Pancreas (tissue), 10 donors: ENCODE measurements around the gene PCDHA1. TPM values are rescaled to one million over a fixed set of nuclear protein-coding genes. Genes with fewer than 3 reads are reported as not detected.

Source experiments
- ATAC-seq, 4 donors: fragments of 200-7000 bp; cut with Tn5 transposase; one replicate each; pipeline versions ENCODE4 v1.8.0 to v1.9.1; 2020; ENCODE audit warnings: mild to moderate bottlenecking in 4 of 4, moderate library complexity in 4 of 4
- DNase-seq, 6 donors: peaks; one replicate each; pipeline ENCODE4 v3.0.0-alpha.2; 2020
- FAIRE-seq: peaks from 2 replicates; lab custom pipeline; 2012; peaks lifted over from hg19 to GRCh38; lab: Jason Lieb, UNC
- H3K27ac ChIP-seq, 4 donors: fragments of 200-600 bp; sonication (generic); 1 replicate in 3 of 4; 2 replicates in 1 of 4; pipeline versions ENCODE4 v1.5.0 to v1.8.0; 2020
- H3K27me3 ChIP-seq, 4 donors: fragments of 200-600 bp; one replicate each; pipeline ENCODE4 v1.8.0; 2021
- H3K36me3 ChIP-seq, 3 donors: fragments of 200-600 bp; sonication (generic) in 1 of 3; one replicate each; pipeline versions ENCODE4 v1.5.0 to v1.8.0; 2020 to 2021
- H3K4me1 ChIP-seq, 3 donors: fragments of 200-600 bp; one replicate each; pipeline ENCODE4 v1.8.0; 2021
- H3K4me3 ChIP-seq, 4 donors: fragments of 200-600 bp; sonication (generic) in 2 of 4; one replicate each; pipeline versions ENCODE4 v1.5.0 to v1.8.0; 2020 to 2021
- H3K9me3 ChIP-seq, 4 donors: fragments of 200-600 bp; one replicate each; pipeline ENCODE4 v1.8.0; 2021
- CTCF ChIP-seq, 4 donors: fragments of 200-600 bp; sonication (generic) in 3 of 4; IDR thresholded peaks; one replicate each; pipeline versions ENCODE4 v1.5.0 to v1.8.0; 2021; ENCODE audit warnings: antibody characterized with exemption in 4 of 4
- WGBS, 2 donors: extraction: QIAGEN DNeasy Blood & Tissue Kit; methylation state at CpG; one replicate each; pipeline ENCODE4 v1.1.7; 2013; 5-methylcytosine and 5-hydroxymethylcytosine counted together
- intact Hi-C, 3 donors: fragments of 100-400 bp; cut with DNase I; formaldehyde crosslinking; loops; one replicate each; pipeline versions ENCODE4 v1.11.1 to v1.14.2; 2022
- polyA plus RNA-seq, 2 donors: library from polyadenylated mRNA; stranded (reverse); fragments of 200-250 nt; gene quantifications; one replicate each; pipeline ENCODE4 v1.2.3, GENCODE V29; 2013
- total RNA-seq, 6 donors: library from RNA; stranded (reverse); fragmentation: NEBNext Ultra II Directional in 4 of 6; extraction: Animal tissue kit (Norgen Biotek cat#: 25700) in 4 of 6; gene quantifications; one replicate each; pipeline versions ENCODE4 v1.2.1 to v1.2.4, GENCODE V29; 2021 to 2023
- donor health status: healthy with polysubstance abuse.
- donor health status: DM: no; HTN: no; CAD: no; lungs with moderate emphysema.
- donor health status: DM: no; HTN: no; CAD: no.
- donor health status: control.
- donor health status: control.
- donor health status: Bipolar disorder and iron deficiency.
- donor health status: DM: yes; HTN: yes; CAD: no.
- donor health status: DM: no; HTN: no; CAD: no.
- donor health status: DM: no; HTN: no; CAD: no.
- donor health status: DM: yes; HTN: yes; CAD: no.

PCDHA1 gene
- total and polyA plus RNA-seq, 8 donors, result 0.03 to 0.47 (median 0.09) TPM; not detected in 2

DNA sequence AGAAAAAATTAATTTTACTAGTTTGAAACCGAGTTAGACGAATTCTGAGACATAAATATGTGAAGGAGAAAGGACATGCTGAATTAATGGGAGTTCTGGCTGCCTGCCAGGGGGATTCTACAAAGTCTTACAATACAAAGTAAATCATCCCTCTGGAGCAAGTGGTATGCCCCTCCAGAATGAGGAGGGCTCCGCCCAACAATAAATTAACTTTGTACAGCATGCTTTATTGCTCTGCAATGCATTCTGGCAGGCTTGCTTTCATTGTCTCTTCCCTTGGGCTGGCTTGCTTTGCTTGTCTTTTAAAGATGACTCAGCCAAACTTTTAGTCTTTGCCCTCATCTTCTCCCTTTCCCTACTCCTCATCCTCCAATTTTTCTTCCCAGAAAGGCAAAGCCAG is 253.6 kb downstream of the PCDHA1 start:
- Histone ChIP-seq H3K4me1 (no peaks in the 10 kb centered on the region), H3K27ac (peak overlapping the region in 1 of 4 donors; percentile 91), H3K4me3 (peak overlapping the region in 2 of 4 donors; percentile 41 to 47), H3K36me3 (no peaks in the 10 kb centered on the region), H3K9me3 (no peaks in the 10 kb centered on the region), H3K27me3 (peaks cover 0 to 14% (median 2%) of the 10 kb centered on the region in 4 donors)
- FAIRE-seq, result no peak
- no peak for ATAC-seq
- 29 to 43% methylated on average over 3 of the region's 3 CpGs for WGBS, 2 donors
- peak in 1 of 6 donors; percentile 12 for DNase-seq
- TF ChIP-seq CTCF (IDR thresholded peaks at IDR 0.05), result no peak
- intact Hi-C loops, result no loop called here

DNA sequence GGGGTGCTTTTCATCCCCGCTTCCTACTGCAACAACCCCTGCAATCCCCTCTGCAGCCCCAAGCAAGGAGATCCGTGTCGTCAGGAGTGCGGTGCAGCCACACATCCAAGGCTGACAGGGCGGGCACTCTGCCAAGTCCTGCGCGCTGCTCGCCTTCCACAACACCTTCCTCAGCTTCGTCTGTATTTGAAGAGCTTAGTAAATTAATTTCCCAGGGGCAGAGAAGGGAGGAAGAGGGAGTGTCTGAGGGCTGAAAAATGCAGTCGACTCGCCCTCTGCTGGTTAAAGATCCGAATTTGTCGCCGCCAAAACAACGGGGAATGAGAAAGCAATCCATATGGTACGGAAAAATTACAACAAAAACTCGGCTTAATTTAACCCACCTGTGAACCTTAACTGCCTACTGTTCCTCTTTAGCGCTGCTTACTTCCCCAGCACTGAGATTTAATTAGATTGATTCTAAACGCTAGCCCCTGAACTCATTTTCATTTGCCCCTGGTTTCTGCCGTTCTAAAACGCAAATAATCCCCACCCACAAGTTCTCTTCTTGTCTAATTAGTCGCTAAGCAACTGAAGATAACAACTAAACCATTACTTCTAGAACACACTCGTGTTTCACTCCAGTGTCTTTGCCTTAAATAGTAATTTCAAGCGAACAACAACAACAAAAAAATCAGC is 254.3 kb downstream of the PCDHA1 start:
- Histone ChIP-seq H3K4me3 (peak overlapping the region; percentile 4 to 47 (median 27)), H3K4me1 (no peaks in the 10 kb centered on the region), H3K27me3 (peaks cover 0 to 14% (median 2%) of the 10 kb centered on the region in 4 donors), H3K9me3 (no peaks in the 10 kb centered on the region), H3K27ac (peak overlapping the region; percentile 82 to 91 (median 86)), H3K36me3 (no peaks in the 10 kb centered on the region)
- peak; percentile 76 to 90 (median 82) for ATAC-seq
- DNase-seq, result peak; percentile 54 to 87 (median 72)
- peak in 3 of 4 donors; percentile 23 to 40 (median 25) for TF ChIP-seq CTCF (IDR thresholded peaks at IDR 0.05)
- intact Hi-C loops, result loop anchor here in 1 of 3 donors (10.0 kb wide), 1 partner anchor 165 kb away; the partner anchor contains the start of gene PCDHA12
- 6 to 12% methylated on average over 24 of the region's 24 CpGs for WGBS, 2 donors
- no peak for FAIRE-seq

DNA sequence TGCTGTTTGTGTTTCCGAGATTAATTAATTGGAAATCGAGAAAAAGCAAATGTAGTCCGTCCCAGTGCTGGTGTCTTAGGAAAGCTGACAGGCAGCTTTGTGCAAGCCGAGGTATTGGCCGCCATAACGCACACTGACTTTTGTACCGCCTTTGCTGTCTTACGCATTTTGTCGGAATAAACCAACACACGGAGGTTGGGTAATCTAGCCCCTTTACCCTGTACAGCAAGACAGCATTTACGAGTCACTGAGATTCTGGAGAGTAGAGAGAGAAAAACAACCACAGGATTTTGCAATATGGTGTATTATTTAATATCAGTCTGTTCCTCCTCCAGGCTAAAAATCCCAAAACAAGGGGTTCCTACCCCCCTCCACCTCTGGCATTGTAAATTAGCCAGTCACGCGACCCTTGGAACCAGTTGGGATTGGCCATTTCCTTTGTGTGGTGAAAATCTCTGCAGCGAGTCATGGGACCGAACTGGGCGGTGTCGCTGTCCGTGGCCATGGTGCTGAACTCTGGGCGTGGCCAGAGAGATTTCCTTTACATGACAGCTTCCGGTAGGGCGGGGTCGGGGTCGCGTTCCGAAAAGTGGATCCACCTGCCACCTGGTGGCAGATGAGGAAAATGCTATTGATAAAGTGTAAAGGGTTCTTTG is 255.0 kb downstream of the PCDHA1 start:
- peak overlapping the region; percentile 4 to 47 (median 27) for H3K4me3 ChIP-seq
- peaks cover 0 to 14% (median 2%) of the 10 kb centered on the region in 4 donors for H3K27me3 ChIP-seq
- TF ChIP-seq CTCF (IDR thresholded peaks at IDR 0.05), result peak; percentile 38 to 70 (median 64)
- peak; percentile 91 to 97 (median 95) for ATAC-seq
- peak overlapping the region; percentile 82 to 91 (median 86) for H3K27ac ChIP-seq
- 3 to 4% methylated on average over 25 of the region's 25 CpGs for WGBS, 2 donors
- no peak for FAIRE-seq
- H3K9me3 ChIP-seq, result no peaks in the 10 kb centered on the region
- H3K4me1 ChIP-seq, result no peaks in the 10 kb centered on the region
- H3K36me3 ChIP-seq, result no peaks in the 10 kb centered on the region
- intact Hi-C loops, result loop anchor here in 1 of 3 donors (10.0 kb wide), 1 partner anchor 166 kb away; the partner anchor contains the start of gene PCDHA12
- DNase-seq, result peak; percentile 95 to 98 (median 97)

GRCh38 chr5:141041427-141041785 is 255.5 kb downstream of the PCDHA1 start:
- no peak for FAIRE-seq
- 18 to 22% methylated on average over 4 of the region's 4 CpGs for WGBS, 2 donors

More at GRCh38 chr5:141041427-141041785, 255.5 kb downstream of the PCDHA1 start:
- H3K4me1 ChIP-seq, result no peaks in the 10 kb centered on the region
- no peak overlapping the region for H3K4me3 ChIP-seq
- no peaks in the 10 kb centered on the region for H3K36me3 ChIP-seq
- DNase-seq (no peak), ATAC-seq (no peak)
- H3K27ac ChIP-seq, result no peak overlapping the region
- intact Hi-C loops, result loop anchor here in 1 of 3 donors (10.0 kb wide), 1 partner anchor 167 kb away; the partner anchor contains the start of gene PCDHA12
- TF ChIP-seq CTCF (IDR thresholded peaks at IDR 0.05), result no peak
- no peaks in the 10 kb centered on the region for H3K9me3 ChIP-seq
- peaks cover 0 to 14% (median 2%) of the 10 kb centered on the region in 4 donors for H3K27me3 ChIP-seq
